Peyer's patch (tissue), 4 donors: ENCODE results near the gene SP5. TPM values are rescaled to one million over a fixed set of nuclear protein-coding genes. Genes with fewer than 3 reads are reported as not detected.

ENCODE experiments used
- DNase-seq, 3 donors: peaks; one replicate each; pipeline ENCODE4 v3.0.0-alpha.2; 2017 to 2019
- H3K27ac ChIP-seq, 4 donors: fragments of 200-600 bp; sonication (generic); one replicate each; pipeline ENCODE4 v1.5.1; 2016 to 2019
- H3K27me3 ChIP-seq, 2 donors: fragments of 200-600 bp; sonication (generic); one replicate each; pipeline ENCODE4 v1.5.1; 2019
- H3K36me3 ChIP-seq, 3 donors: fragments of 200-600 bp; sonication (generic); one replicate each; pipeline ENCODE4 v1.5.1; 2016 to 2019
- H3K4me1 ChIP-seq, 4 donors: fragments of 200-600 bp; sonication (generic); one replicate each; pipeline ENCODE4 v1.5.1; 2016 to 2019
- H3K4me3 ChIP-seq, 4 donors: fragments of 200-600 bp; sonication (generic); 1 replicate in 3 of 4; 2 replicates in 1 of 4; pipeline ENCODE4 v1.5.1; 2016 to 2019; ENCODE audit warnings: mild to moderate bottlenecking in 1 of 4
- H3K9me3 ChIP-seq, 4 donors: fragments of 200-600 bp; sonication (generic); one replicate each; pipeline ENCODE4 v1.5.1; 2016 to 2019; ENCODE audit warnings: mild to moderate bottlenecking in 1 of 4
- POLR2A ChIP-seq, 2 donors: fragments of 450-650 bp; IDR thresholded peaks; one replicate each; pipeline ENCODE4 v1.5.1; 2017; ENCODE audit warnings: antibody characterized with exemption in 2 of 2, mild to moderate bottlenecking in 2 of 2, moderate library complexity in 2 of 2
- small RNA-seq, 2 donors: library from RNA; depleted of rRNA; stranded (forward); fragments of <200 nt; gene quantifications; one replicate each; pipeline ENCODE3, GENCODE V24; 2016
- total RNA-seq, 4 donors: library from RNA; depleted of rRNA; stranded (reverse); fragments of >200 nt; gene quantifications; one replicate each; pipeline ENCODE4 v1.1.0, GENCODE V29; 2016
- TF ChIP-seq, protein P1 (sequence below), 6 experiments: fragments of 450-650 bp in 4 of 6; fragments of 200-600 bp in 2 of 6; sonication (generic) in 1 of 6; IDR thresholded peaks; one replicate each; pipeline ENCODE4 v1.5.1; 2017 to 2019; ENCODE audit warnings: antibody characterized with exemption in 6 of 6, mild to moderate bottlenecking in 3 of 6, moderate library complexity in 1 of 6

SP5 gene
- total RNA-seq, 4 donors from 2014 or later = 0.40 to 2.8 (median 0.88) TPM; not detected in 1

DNA sequence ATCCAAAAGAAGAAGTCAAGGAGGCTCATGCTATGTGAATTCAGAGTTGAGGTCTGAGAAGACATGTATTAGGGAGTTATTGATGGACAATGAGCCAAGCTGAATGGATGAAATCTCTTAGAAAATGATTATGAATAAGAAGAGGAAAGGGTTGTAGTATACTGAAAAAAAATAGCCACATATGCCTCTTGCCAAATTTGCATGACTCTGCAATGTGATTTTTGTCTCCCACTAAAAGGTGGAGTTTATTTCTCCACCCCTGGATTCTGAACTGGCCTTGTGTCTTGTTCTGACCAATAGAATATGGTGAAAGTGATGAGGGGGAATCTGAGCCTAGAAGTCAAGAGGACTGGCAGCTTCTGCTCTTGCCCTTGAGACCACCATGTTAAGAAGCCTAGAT, 46.4 kb downstream of the SP5 start:
- no peaks in the 10 kb centered on the region for H3K27me3 ChIP-seq
- DNase-seq = no peak
- no peaks in the 10 kb centered on the region for H3K36me3 ChIP-seq
- H3K4me3 ChIP-seq = no peak overlapping the region
- H3K27ac ChIP-seq = no peak overlapping the region
- H3K9me3 ChIP-seq = no peaks in the 10 kb centered on the region
- TF ChIP-seq, protein P1, sequence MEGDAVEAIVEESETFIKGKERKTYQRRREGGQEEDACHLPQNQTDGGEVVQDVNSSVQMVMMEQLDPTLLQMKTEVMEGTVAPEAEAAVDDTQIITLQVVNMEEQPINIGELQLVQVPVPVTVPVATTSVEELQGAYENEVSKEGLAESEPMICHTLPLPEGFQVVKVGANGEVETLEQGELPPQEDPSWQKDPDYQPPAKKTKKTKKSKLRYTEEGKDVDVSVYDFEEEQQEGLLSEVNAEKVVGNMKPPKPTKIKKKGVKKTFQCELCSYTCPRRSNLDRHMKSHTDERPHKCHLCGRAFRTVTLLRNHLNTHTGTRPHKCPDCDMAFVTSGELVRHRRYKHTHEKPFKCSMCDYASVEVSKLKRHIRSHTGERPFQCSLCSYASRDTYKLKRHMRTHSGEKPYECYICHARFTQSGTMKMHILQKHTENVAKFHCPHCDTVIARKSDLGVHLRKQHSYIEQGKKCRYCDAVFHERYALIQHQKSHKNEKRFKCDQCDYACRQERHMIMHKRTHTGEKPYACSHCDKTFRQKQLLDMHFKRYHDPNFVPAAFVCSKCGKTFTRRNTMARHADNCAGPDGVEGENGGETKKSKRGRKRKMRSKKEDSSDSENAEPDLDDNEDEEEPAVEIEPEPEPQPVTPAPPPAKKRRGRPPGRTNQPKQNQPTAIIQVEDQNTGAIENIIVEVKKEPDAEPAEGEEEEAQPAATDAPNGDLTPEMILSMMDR (IDR thresholded peaks at IDR 0.05) = no peak
- TF ChIP-seq POLR2A (IDR thresholded peaks at IDR 0.05) = no peak
- H3K4me1 ChIP-seq = no peaks in the 10 kb centered on the region

DNA sequence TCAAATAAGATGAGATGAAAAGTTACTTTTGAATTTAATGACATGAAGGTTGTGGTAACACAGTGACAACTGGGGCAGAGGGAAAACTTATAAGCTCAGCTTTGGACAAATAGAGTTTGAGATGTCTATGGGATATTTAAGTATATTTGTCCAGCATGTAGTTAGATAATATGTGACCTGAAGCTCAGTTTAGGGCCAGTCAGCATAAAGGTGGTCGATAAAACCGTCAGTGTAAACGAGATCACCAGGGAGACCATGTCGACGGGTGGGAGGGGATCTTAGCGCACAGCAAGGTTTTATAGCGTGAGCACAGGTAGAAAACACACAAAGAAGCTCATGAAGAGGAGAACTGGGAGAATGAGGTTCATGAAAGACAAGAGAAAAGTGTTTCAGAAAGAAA, 47.6 kb downstream of the SP5 start:
- no peaks in the 10 kb centered on the region for H3K4me1 ChIP-seq
- no peaks in the 10 kb centered on the region for H3K27me3 ChIP-seq
- no peaks in the 10 kb centered on the region for H3K9me3 ChIP-seq
- no peak for DNase-seq
- H3K4me3 ChIP-seq = no peak overlapping the region
- H3K36me3 ChIP-seq = no peaks in the 10 kb centered on the region
- TF ChIP-seq, protein P1 (IDR thresholded peaks at IDR 0.05) = no peak
- TF ChIP-seq POLR2A (IDR thresholded peaks at IDR 0.05) = no peak
- H3K27ac ChIP-seq = no peak overlapping the region

- no peak for TF ChIP-seq POLR2A (IDR thresholded peaks at IDR 0.05)
- TF ChIP-seq, protein P1 (IDR thresholded peaks at IDR 0.05) = no peak
- no peaks in the 10 kb centered on the region for H3K36me3 ChIP-seq
- H3K27me3 ChIP-seq = no peaks in the 10 kb centered on the region
- no peaks in the 10 kb centered on the region for H3K4me1 ChIP-seq
- H3K9me3 ChIP-seq = no peaks in the 10 kb centered on the region
- H3K4me3 ChIP-seq = no peak overlapping the region
- H3K27ac ChIP-seq = no peak overlapping the region
- DNase-seq = no peak
These were observed 48.1 kb downstream of the SP5 start for GRCh38 chr2:170763232-170763631.

DNA sequence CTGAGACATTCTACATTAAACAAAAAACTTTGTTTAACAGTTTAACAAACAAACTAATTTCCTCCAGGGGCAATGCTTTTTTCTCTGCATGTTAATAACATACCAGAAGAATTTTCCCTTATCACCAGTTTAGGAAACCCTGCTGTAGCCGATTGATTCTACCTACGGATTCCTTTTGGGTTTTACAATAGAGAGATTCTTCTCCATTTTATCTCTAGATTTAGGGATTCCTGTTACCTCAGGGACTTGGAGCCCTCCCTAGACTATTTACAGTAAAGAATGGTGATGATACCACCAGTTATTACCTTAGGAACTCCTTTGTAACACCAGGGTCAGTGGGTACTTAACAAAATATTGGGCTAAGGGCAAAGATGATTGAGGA, 49.7 kb downstream of the SP5 start:
- DNase-seq = no peak
- Histone ChIP-seq H3K36me3 (no peaks in the 10 kb centered on the region), H3K4me3 (no peak overlapping the region), H3K4me1 (peaks cover 0 to 1% (median 0%) of the 10 kb centered on the region in 4 donors), H3K9me3 (no peaks in the 10 kb centered on the region), H3K27me3 (no peaks in the 10 kb centered on the region), H3K27ac (no peak overlapping the region)
- no peak for TF ChIP-seq POLR2A (IDR thresholded peaks at IDR 0.05)
- TF ChIP-seq, protein P1 (IDR thresholded peaks at IDR 0.05) = no peak

DNA sequence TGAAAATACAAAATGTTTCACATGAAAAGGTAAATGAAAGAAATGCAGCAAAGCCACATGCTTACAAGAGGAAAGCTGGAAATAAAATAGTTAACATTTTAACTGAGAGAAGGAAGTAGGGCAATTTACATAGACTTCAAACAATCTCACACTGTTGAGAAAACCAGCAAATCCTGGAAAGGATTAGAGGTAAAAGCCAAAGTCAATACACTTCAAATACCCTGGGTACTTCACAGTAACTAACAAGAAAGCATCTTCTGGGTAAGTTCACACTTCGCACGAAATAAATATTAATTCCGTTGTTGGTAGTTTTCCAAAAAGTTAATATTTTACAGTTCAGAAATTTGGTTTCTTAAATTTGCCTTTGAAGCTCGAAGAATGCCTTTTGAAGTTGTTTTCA, 51.6 kb downstream of the SP5 start:
- no peak overlapping the region for H3K4me3 ChIP-seq
- peaks cover 0 to 4% (median 2%) of the 10 kb centered on the region in 4 donors for H3K4me1 ChIP-seq
- no peaks in the 10 kb centered on the region for H3K27me3 ChIP-seq
- H3K9me3 ChIP-seq = no peaks in the 10 kb centered on the region
- DNase-seq = no peak
- no peaks in the 10 kb centered on the region for H3K36me3 ChIP-seq
- TF ChIP-seq, protein P1 (IDR thresholded peaks at IDR 0.05) = no peak
- TF ChIP-seq POLR2A (IDR thresholded peaks at IDR 0.05) = no peak
- H3K27ac ChIP-seq = no peak overlapping the region

Small RNAs within 50 kb of the gene (small RNA-seq; reads per million reads assigned to genes)
- gene RF02271 = 0 reads per million in 2 donors

Other genes starting within 250 kb of the SP5 start
- gene ERICH2, start 55.0 kb downstream of the SP5 start, total RNA-seq = not detected
- gene GAD1, start 101.5 kb downstream of the SP5 start, total RNA-seq = not detected
- gene GORASP2, start 213.9 kb downstream of the SP5 start, total RNA-seq = 10 to 100 TPM; 30.6 to 45.2 (median 35.3) TPM